GM23338 (cell line): ENCODE measurements around the gene MUC5B.

Experiments used
- CREB1 ChIP-seq: fragments of 250-450 bp; sonication (Bioruptor Pico); IDR thresholded peaks from 2 replicates; pipeline ENCODE4 v1.5.0; 2020; ENCODE audit warnings: low read depth, mild to moderate bottlenecking, moderate library complexity
- EZH2 ChIP-seq: fragments of 200-600 bp; sonication (generic); IDR thresholded peaks from one replicate; pipeline ENCODE4 v1.8.0; 2017; ENCODE audit warnings: antibody characterized with exemption, mild to moderate bottlenecking, low read depth; ENCODE audit not compliant: unreplicated experiment
- EZH2phosphoT487 ChIP-seq: fragments of 200-600 bp; sonication (generic); IDR thresholded peaks from one replicate; pipeline ENCODE4 v1.8.1; 2018; ENCODE audit warnings: antibody characterized with exemption; ENCODE audit not compliant: unreplicated experiment
- JUNB ChIP-seq: IDR thresholded peaks from one replicate; pipeline ENCODE4 v1.6.1; 2016; ENCODE audit warnings: antibody characterized with exemption; ENCODE audit not compliant: unreplicated experiment
- POLR2AphosphoS5 ChIP-seq: IDR thresholded peaks from 2 replicates; pipeline ENCODE4 v1.6.1; 2016; ENCODE audit warnings: antibody characterized with exemption, low read depth
- ZNF114 ChIP-seq: fragments of 250-450 bp; sonication (Bioruptor Pico); IDR thresholded peaks from 2 replicates; pipeline ENCODE4 v1.5.0; 2020; ENCODE audit warnings: mild to moderate bottlenecking, moderate library complexity
- TF ChIP-seq, protein P1 (sequence below), 2 experiments: fragments of 200-600 bp in 1 of 2; sonication (generic) in 1 of 2; conservative IDR thresholded peaks; 2 replicates each; pipeline versions ENCODE4 v1.5.1 to v1.6.1; 2016 to 2017; ENCODE audit warnings: antibody characterized with exemption in 2 of 2, low read depth in 2 of 2, mild to moderate bottlenecking in 2 of 2, moderate library complexity in 1 of 2
- TF ChIP-seq, protein P2 (sequence below): IDR thresholded peaks from one replicate; pipeline ENCODE4 v1.6.1; 2018; ENCODE audit warnings: antibody characterized with exemption; ENCODE audit not compliant: unreplicated experiment

- TF ChIP-seq, protein P1, sequence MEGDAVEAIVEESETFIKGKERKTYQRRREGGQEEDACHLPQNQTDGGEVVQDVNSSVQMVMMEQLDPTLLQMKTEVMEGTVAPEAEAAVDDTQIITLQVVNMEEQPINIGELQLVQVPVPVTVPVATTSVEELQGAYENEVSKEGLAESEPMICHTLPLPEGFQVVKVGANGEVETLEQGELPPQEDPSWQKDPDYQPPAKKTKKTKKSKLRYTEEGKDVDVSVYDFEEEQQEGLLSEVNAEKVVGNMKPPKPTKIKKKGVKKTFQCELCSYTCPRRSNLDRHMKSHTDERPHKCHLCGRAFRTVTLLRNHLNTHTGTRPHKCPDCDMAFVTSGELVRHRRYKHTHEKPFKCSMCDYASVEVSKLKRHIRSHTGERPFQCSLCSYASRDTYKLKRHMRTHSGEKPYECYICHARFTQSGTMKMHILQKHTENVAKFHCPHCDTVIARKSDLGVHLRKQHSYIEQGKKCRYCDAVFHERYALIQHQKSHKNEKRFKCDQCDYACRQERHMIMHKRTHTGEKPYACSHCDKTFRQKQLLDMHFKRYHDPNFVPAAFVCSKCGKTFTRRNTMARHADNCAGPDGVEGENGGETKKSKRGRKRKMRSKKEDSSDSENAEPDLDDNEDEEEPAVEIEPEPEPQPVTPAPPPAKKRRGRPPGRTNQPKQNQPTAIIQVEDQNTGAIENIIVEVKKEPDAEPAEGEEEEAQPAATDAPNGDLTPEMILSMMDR (conservative IDR thresholded peaks at IDR 0.05; ENCODE audit: low read depth in 2 of 2) = no peak
- TF ChIP-seq EZH2phosphoT487 (no peak), POLR2AphosphoS5 (no peak), JUNB (no peak), ZNF114 (CRISPR knock-in tag) (no peak), EZH2 (no peak), CREB1 (CRISPR knock-in tag) (no peak)
- TF ChIP-seq, protein P2, sequence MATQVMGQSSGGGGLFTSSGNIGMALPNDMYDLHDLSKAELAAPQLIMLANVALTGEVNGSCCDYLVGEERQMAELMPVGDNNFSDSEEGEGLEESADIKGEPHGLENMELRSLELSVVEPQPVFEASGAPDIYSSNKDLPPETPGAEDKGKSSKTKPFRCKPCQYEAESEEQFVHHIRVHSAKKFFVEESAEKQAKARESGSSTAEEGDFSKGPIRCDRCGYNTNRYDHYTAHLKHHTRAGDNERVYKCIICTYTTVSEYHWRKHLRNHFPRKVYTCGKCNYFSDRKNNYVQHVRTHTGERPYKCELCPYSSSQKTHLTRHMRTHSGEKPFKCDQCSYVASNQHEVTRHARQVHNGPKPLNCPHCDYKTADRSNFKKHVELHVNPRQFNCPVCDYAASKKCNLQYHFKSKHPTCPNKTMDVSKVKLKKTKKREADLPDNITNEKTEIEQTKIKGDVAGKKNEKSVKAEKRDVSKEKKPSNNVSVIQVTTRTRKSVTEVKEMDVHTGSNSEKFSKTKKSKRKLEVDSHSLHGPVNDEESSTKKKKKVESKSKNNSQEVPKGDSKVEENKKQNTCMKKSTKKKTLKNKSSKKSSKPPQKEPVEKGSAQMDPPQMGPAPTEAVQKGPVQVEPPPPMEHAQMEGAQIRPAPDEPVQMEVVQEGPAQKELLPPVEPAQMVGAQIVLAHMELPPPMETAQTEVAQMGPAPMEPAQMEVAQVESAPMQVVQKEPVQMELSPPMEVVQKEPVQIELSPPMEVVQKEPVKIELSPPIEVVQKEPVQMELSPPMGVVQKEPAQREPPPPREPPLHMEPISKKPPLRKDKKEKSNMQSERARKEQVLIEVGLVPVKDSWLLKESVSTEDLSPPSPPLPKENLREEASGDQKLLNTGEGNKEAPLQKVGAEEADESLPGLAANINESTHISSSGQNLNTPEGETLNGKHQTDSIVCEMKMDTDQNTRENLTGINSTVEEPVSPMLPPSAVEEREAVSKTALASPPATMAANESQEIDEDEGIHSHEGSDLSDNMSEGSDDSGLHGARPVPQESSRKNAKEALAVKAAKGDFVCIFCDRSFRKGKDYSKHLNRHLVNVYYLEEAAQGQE = no peak
Observed at GRCh38 chr11:1291295-1292017, 68.6 kb downstream of the MUC5B start.
